BE2C (cell line): ENCODE results near the gene NRF1.
"Not testable (repeated sequence)": the region's sequence is repeated elsewhere in the genome, so short reads cannot be mapped to it uniquely, and the experiment has no call there.

Experiments used
- DNase-seq: peaks from one replicate; pipeline ENCODE4 v3.0.0-alpha.2; 2020
- H3K27me3 ChIP-seq: fragments of 250-450 bp; sonication (Bioruptor Pico); 2 replicates; pipeline ENCODE4 v1.5.1; 2020; ENCODE audit warnings: mild to moderate bottlenecking
- H3K36me3 ChIP-seq: fragments of 250-450 bp; sonication (Bioruptor Pico); 2 replicates; pipeline ENCODE4 v1.5.1; 2020; ENCODE audit warnings: mild to moderate bottlenecking
- H3K4me1 ChIP-seq: fragments of 250-450 bp; sonication (Bioruptor Pico); 2 replicates; pipeline ENCODE4 v1.5.1; 2020
- H3K4me3 ChIP-seq: 2 replicates; pipeline ENCODE4 v1.5.1; 2011; ENCODE audit warnings: low read depth, low read length
- H3K9me3 ChIP-seq: fragments of 250-450 bp; sonication (Bioruptor Pico); 2 replicates; pipeline ENCODE4 v1.5.1; 2020
- CTCF ChIP-seq: IDR thresholded peaks from 2 replicates; pipeline ENCODE4 v1.5.1; 2012; ENCODE audit warnings: mild to moderate bottlenecking, low read depth, low read length

Gene NRF1

DNA sequence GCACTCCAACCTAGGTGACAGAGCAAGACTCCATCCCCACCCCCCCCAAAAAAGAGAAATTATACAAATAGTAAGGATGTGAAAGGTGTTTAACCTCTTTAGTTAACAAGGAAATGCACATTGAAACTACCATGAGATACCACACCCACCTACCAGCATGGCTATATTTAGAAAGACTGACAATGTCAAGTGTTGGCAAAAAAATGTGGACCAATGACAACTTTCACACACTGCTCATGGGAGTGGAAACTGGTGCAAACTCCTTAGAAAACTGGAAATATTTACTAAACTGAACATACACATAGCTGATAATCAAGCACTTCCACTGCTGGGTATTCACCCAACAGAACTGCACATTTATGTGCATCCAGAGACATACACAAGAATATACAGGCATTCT lies 23.3 kb upstream of the NRF1 start:
- no peak for DNase-seq
- Histone ChIP-seq H3K36me3 (no peaks in the 10 kb centered on the region), H3K4me3 (no peak overlapping the region), H3K27me3 (peaks cover 3% of the 10 kb centered on the region), H3K4me1 (no peaks in the 10 kb centered on the region), H3K9me3 (no peaks in the 10 kb centered on the region)
- no peak for TF ChIP-seq CTCF

GRCh38 chr7:129591868-129592267 lies 19.7 kb upstream of the NRF1 start:
- DNase-seq, result no peak
- Histone ChIP-seq H3K9me3 (no peaks in the 10 kb centered on the region), H3K4me3 (no peak overlapping the region), H3K27me3 (peaks cover 3% of the 10 kb centered on the region), H3K4me1 (no peaks in the 10 kb centered on the region), H3K36me3 (no peaks in the 10 kb centered on the region)
- TF ChIP-seq CTCF, result no peak

DNA sequence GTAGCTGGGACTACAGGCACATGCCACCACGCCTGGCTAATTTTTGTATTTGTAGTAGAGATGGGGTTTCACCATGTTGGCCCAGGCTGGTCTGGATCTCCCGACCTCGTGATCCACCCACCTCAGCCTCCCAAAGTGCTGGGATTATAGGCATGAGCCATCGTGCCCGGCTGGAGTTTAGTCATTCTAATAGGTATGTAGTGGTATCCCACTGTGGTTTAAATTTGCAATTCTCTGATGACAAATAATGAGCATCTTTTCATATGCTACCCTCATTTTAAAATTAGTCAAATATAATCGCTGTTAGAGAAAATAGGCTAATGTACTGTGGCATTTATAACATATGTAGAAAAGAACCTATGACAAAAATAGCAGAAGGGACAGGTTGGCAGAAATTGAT lies 15.1 kb upstream of the NRF1 start:
- not testable (repeated sequence) for H3K36me3 ChIP-seq, H3K9me3 ChIP-seq, DNase-seq, H3K4me1 ChIP-seq, H3K4me3 ChIP-seq, H3K27me3 ChIP-seq

- Histone ChIP-seq H3K36me3 (no peaks in the 10 kb centered on the region), H3K27me3 (no peaks in the 10 kb centered on the region), H3K4me1 (no peaks in the 10 kb centered on the region), H3K4me3 (no peak overlapping the region), H3K9me3 (no peaks in the 10 kb centered on the region)
- TF ChIP-seq CTCF, result no peak
- DNase-seq, result no peak
Measured at GRCh38 chr7:129597672-129598071, 13.8 kb upstream of the NRF1 start.

DNA sequence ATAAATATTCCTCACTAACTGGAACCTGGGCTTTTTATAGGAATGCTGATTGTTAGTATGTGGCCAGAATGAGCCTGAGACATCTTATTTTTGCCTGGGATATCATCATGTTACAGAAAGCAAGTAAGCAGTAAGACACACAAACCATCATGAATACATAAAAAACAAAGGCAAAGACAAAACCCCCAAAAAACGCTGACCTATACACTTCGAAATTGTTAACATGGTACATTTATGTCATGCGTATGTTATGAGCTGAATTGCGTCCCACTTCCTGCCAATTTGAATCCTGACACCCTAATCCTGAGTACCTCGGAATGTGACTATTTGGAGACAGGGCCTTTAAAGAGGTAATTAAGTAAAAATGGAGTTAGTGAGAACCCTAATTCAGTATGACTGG lies 12.3 kb upstream of the NRF1 start:
- no peak for TF ChIP-seq CTCF
- Histone ChIP-seq H3K4me1 (no peaks in the 10 kb centered on the region), H3K4me3 (no peak overlapping the region), H3K27me3 (no peaks in the 10 kb centered on the region), H3K36me3 (no peaks in the 10 kb centered on the region), H3K9me3 (no peaks in the 10 kb centered on the region)
- no peak for DNase-seq

DNA sequence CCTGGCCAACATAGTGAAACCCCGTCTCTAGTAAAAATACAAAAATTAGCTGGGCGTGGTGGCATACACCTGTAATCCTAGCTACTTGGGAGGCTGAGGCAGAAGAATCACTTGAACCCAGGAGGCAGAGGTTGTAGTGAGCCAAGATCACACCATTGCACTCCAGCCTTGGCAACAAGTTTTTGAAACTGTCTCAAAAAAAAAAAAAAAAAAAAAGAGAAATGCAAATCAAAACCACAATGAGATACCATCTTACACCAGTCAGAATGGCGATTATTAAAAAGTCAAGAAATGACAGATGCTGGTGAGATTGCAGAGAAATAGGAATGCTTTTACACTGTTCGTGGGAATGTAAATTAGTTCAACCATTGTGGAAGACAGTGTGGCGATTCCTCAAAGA lies 7.9 kb upstream of the NRF1 start:
- H3K4me1 ChIP-seq, H3K27me3 ChIP-seq, DNase-seq, H3K4me3 ChIP-seq, H3K9me3 ChIP-seq, H3K36me3 ChIP-seq: not testable (repeated sequence)

- not testable (repeated sequence) for H3K4me3 ChIP-seq, H3K4me1 ChIP-seq, H3K27me3 ChIP-seq, H3K36me3 ChIP-seq, H3K9me3 ChIP-seq, DNase-seq
Measured at GRCh38 chr7:129604021-129604420, 7.5 kb upstream of the NRF1 start.

DNA sequence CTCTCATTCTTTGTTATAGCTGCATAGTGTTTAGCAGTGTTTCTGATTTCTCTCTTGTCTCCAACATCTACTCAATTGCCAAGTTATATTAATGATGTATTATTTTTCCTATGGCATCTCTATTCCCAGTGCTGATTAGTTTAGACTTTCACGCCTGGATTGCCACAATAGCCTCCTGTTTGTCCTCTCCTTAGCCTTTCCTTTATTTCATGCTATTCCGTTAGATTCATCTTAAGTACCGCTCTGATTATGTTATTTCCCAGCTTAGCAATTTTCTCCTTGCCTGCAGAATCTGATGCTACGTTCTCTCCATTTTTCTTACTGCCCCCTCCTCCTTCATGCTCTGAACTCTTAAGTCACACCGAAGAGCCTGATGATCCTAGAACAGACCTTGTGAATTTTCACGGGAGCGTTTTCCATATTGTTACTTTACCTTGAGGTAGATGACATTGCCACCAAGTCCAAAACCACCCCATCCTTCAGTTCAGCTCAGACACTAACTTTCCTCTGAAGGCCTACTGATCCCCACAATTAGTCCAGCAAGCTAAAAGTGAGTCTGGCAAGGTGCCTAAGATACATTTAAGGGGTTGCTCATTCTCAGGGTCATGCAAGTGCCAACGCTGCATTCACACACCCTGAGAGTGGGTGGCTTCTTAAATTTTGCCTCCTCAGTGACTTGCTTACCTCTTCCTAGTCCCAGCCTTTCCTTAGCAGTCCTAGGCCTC lies 6.6 kb upstream of the NRF1 start:
- H3K9me3 ChIP-seq, result no peaks in the 10 kb centered on the region
- TF ChIP-seq CTCF, result no peak
- no peaks in the 10 kb centered on the region for H3K27me3 ChIP-seq
- H3K4me3 ChIP-seq, result no peak overlapping the region
- peaks cover 16% of the 10 kb centered on the region for H3K36me3 ChIP-seq
- DNase-seq, result no peak
- H3K4me1 ChIP-seq, result no peaks in the 10 kb centered on the region
